OCI-LY3 (cell line): ENCODE results near the gene ARL14EP.

Source experiments
- H2AFZ ChIP-seq: fragments of 200-600, 300-600 bp; shearing (Covaris generic); 2 replicates; pipeline ENCODE4 v1.6.0; 2014; ENCODE audit warnings: antibody characterized with exemption, low read depth, low read length
- H3K27ac ChIP-seq: fragments of 200-600, 300-600 bp; sonication (generic); 2 replicates; pipeline ENCODE4 v1.5.1; 2014; ENCODE audit warnings: mild to moderate bottlenecking, low read length, moderate library complexity, mixed read lengths
- H3K27me3 ChIP-seq: fragments of 200-600, 300-600 bp; sonication (generic); 2 replicates; pipeline ENCODE4 v1.6.1; 2014; ENCODE audit warnings: low read depth, low read length, mixed read lengths
- H3K36me3 ChIP-seq: fragments of 200-600, 300-600 bp; sonication (generic); replicated peaks from 2 replicates; pipeline ENCODE3; 2014; ENCODE audit warnings: low read depth, low read length, mixed read lengths
- H3K4me1 ChIP-seq: fragments of 300-600, 200-600 bp; sonication (generic); 2 replicates; pipeline ENCODE4 v1.6.1; 2014; ENCODE audit warnings: low read length, mixed read lengths
- H3K4me2 ChIP-seq: fragments of 200-600, 300-600 bp; sonication (generic); 2 replicates; pipeline ENCODE4 v1.6.1; 2014; ENCODE audit warnings: low read length, mixed read lengths
- H3K4me3 ChIP-seq: fragments of 300-600, 200-600 bp; sonication (generic); 2 replicates; pipeline ENCODE4 v1.5.1; 2014; ENCODE audit warnings: antibody characterized with exemption, mild to moderate bottlenecking, low read length, moderate library complexity
- H3K79me2 ChIP-seq: fragments of 300-600, 200-600 bp; shearing (Covaris generic); 2 replicates; pipeline ENCODE4 v1.6.1; 2014; ENCODE audit warnings: mild to moderate bottlenecking, low read length, mixed read lengths
- H3K9ac ChIP-seq: fragments of 300-600, 200-600 bp; shearing (Covaris generic); 2 replicates; pipeline ENCODE4 v1.6.0; 2014; ENCODE audit warnings: mild to moderate bottlenecking, low read length, moderate library complexity
- H3K9me3 ChIP-seq: fragments of 200-600, 300-600 bp; shearing (Covaris generic); 2 replicates; pipeline ENCODE4 v1.6.1; 2014; ENCODE audit warnings: low read length, mixed read lengths; ENCODE audit not compliant: insufficient read depth
- H4K20me1 ChIP-seq: fragments of 200-600, 300-600 bp; sonication (generic); 2 replicates; pipeline ENCODE4 v1.6.1; 2016; ENCODE audit warnings: low read length, mixed read lengths; ENCODE audit not compliant: insufficient read depth
- EZH2phosphoT487 ChIP-seq: fragments of 200-600 bp; shearing (Covaris generic); IDR thresholded peaks from 2 replicates; pipeline ENCODE4 v1.6.1; 2018; ENCODE audit warnings: antibody characterized with exemption, mixed run types, low read depth
- TF ChIP-seq, protein P1 (sequence below): fragments of 200-600, 300-600 bp; sonication (generic); IDR thresholded peaks from 2 replicates; pipeline ENCODE4 v1.5.1; 2014; ENCODE audit warnings: antibody characterized with exemption, low read length, low read depth

ARL14EP gene

DNA sequence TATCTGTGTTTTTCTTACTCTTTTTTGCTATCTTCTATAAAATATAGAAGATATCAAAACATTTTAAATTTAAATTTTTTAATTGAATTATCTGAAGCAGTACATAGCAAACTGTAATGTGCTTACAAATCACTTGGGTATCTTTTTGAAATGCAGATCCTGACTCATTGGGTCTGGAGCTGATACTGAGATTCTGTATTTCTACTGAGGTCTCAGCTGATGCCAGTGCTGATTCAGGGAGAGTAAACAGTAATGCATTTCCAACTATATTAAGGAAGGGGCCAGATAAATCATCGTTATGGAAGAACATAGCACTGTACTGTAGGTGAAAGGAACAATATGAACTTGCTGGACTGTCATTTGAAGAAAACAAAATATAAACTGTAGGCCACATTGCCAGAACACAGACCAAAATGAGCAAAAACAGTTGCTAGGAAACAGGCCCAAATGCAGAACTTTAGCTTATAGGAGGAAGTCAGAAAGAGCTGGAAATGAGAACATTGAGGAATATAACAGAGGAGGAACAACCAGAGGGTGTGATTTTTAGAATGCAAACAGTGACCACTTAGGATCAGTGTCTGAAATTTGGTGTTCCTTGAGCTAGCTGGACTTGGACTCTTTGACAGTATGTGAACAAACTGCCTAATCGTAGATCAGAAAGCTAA is 3.3 kb downstream of the ARL14EP start:
- Histone ChIP-seq H2AFZ (no peak overlapping the region), H3K9ac (no peak overlapping the region), H3K27ac (no peak overlapping the region), H3K4me2 (no peak overlapping the region), H4K20me1 (peaks cover 31% of the 10 kb centered on the region), H3K9me3 (no peaks in the 10 kb centered on the region), H3K27me3 (no peaks in the 10 kb centered on the region), H3K4me3 (no peak overlapping the region), H3K36me3 (peaks cover 13% of the 10 kb centered on the region), H3K79me2 (peaks cover 87% of the 10 kb centered on the region), H3K4me1 (peaks cover 28% of the 10 kb centered on the region)
- TF ChIP-seq, protein P1, sequence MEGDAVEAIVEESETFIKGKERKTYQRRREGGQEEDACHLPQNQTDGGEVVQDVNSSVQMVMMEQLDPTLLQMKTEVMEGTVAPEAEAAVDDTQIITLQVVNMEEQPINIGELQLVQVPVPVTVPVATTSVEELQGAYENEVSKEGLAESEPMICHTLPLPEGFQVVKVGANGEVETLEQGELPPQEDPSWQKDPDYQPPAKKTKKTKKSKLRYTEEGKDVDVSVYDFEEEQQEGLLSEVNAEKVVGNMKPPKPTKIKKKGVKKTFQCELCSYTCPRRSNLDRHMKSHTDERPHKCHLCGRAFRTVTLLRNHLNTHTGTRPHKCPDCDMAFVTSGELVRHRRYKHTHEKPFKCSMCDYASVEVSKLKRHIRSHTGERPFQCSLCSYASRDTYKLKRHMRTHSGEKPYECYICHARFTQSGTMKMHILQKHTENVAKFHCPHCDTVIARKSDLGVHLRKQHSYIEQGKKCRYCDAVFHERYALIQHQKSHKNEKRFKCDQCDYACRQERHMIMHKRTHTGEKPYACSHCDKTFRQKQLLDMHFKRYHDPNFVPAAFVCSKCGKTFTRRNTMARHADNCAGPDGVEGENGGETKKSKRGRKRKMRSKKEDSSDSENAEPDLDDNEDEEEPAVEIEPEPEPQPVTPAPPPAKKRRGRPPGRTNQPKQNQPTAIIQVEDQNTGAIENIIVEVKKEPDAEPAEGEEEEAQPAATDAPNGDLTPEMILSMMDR, result no peak
- TF ChIP-seq EZH2phosphoT487, result no peak

DNA sequence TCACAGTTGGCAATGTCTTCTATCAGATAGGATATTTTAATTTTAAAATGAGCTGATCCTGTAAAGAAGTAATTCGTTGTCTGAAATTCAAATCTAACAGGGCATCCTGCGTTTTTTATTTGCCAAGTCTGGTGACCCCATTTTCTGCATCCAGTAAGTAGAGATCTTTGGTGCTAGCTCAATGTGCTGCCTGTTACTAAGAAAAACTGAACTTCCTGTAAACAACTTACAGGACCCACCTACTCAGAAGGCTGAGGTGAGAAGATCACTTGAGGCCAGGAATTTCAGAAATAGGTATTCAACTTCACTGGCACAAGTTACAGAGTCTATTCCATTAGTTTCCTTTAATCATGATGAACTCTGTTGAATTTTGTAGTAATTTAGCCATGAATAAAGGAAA is 4.0 kb downstream of the ARL14EP start:
- no peak overlapping the region for H3K4me2 ChIP-seq
- peaks cover 31% of the 10 kb centered on the region for H4K20me1 ChIP-seq
- no peak overlapping the region for H3K27ac ChIP-seq
- no peak for TF ChIP-seq EZH2phosphoT487
- TF ChIP-seq, protein P1, result no peak
- no peak overlapping the region for H3K9ac ChIP-seq
- peaks cover 91% of the 10 kb centered on the region for H3K79me2 ChIP-seq
- H2AFZ ChIP-seq, result no peak overlapping the region
- H3K36me3 ChIP-seq, result peaks cover 14% of the 10 kb centered on the region
- H3K4me3 ChIP-seq, result no peak overlapping the region
- H3K9me3 ChIP-seq, result no peaks in the 10 kb centered on the region
- no peaks in the 10 kb centered on the region for H3K27me3 ChIP-seq
- peaks cover 28% of the 10 kb centered on the region for H3K4me1 ChIP-seq

DNA sequence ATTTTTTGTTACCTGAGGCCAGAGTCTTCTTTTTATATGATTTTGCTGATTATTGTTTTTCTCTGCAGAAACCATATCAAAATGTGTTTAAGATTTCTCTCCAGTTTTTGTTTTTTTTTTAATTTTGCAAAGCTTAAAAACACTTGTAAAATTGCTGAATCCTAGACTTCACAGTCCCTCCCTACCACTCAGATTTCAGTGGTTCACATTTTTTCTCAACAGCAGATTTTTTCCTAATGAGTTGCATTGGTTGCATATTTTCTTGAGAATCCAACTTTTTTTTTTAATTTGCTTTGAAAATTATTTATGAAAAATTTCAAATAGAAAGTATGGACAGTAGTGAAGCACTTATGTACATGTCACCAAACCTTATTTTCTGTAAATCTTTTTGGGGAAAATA is 5.8 kb downstream of the ARL14EP start:
- Histone ChIP-seq H3K4me2 (no peak overlapping the region), H3K36me3 (peaks cover 27% of the 10 kb centered on the region), H3K4me3 (no peak overlapping the region), H2AFZ (no peak overlapping the region), H3K9me3 (no peaks in the 10 kb centered on the region), H3K9ac (no peak overlapping the region), H3K27me3 (no peaks in the 10 kb centered on the region), H3K27ac (no peak overlapping the region), H3K4me1 (peaks cover 22% of the 10 kb centered on the region), H4K20me1 (peaks cover 31% of the 10 kb centered on the region), H3K79me2 (peaks cover 79% of the 10 kb centered on the region)
- TF ChIP-seq EZH2phosphoT487, result no peak
- TF ChIP-seq, protein P1, result no peak

DNA sequence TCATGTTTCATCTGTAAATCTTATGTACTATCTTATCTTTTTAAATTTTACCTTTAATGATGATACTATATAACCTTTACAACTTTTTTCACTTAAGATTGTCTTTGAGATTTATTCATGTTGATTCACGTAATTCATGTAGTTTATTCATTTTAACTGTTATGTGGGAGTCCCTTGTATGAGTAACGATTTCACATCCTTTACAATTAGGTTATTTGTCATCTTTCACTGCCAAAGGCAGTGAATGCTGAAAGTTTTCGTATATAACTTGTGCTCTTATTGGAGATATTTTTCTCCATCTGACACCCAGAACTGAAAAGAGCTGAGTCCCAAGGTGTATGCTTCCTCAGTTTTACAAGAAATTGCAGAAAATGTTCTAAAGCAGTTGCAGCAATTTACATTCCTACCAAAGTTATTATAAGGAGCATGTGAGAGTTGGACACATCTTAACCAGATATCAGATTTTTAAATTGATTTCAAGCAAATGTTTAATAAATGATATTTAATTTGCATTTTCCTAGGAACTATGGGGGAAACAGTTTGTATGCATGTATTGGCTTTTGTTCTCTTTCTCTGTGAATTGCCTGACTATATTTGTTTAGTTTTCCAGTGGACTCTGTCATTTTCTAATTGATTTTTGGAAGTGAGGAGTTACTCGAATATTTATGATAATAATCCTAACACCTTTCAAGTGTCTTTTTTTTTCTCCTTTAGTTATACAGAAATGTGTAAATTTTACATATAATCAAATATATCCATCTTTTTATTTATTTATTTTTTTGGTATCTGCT is 6.4 kb downstream of the ARL14EP start:
- H3K79me2 ChIP-seq, result peaks cover 73% of the 10 kb centered on the region
- peaks cover 30% of the 10 kb centered on the region for H3K36me3 ChIP-seq
- TF ChIP-seq EZH2phosphoT487, result no peak
- TF ChIP-seq, protein P1, result no peak
- no peak overlapping the region for H3K4me3 ChIP-seq
- peaks cover 19% of the 10 kb centered on the region for H3K4me1 ChIP-seq
- H3K27ac ChIP-seq, result no peak overlapping the region
- 0 out of 2 replicates have a peak overlapping the region, but pooled peaks have one; percentile 3 for H3K4me2 ChIP-seq
- H3K27me3 ChIP-seq, result no peaks in the 10 kb centered on the region
- no peak overlapping the region for H2AFZ ChIP-seq
- H4K20me1 ChIP-seq, result peaks cover 30% of the 10 kb centered on the region
- H3K9me3 ChIP-seq, result no peaks in the 10 kb centered on the region
- no peak overlapping the region for H3K9ac ChIP-seq
